GM19467 (cell line): ENCODE data around the gene STT3A.

Source experiments
- ATAC-seq: cut with Tn5 transposase; IDR thresholded peaks from one replicate; pipeline ENCODE4 v1.9.1; 2021; ENCODE audit warnings: mild to moderate bottlenecking, moderate library complexity; ENCODE audit not compliant: unreplicated experiment

The STT3A gene

GRCh38 chr11:125587480-125587879 lies 5.2 kb upstream of the STT3A start:
- no peak for ATAC-seq

- no peak for ATAC-seq
Observed at GRCh38 chr11:125588505-125588904, 4.1 kb upstream of the STT3A start.

- ATAC-seq, result peak; percentile 18
Observed at GRCh38 chr11:125591649-125592304, 875 bp upstream of the STT3A start.

GRCh38 chr11:125593114-125593820 lies 615 bp downstream of the STT3A start:
- ATAC-seq, result no peak

- ATAC-seq, result no peak
Observed at GRCh38 chr11:125594958-125595357, 2.3 kb downstream of the STT3A start.

- no peak for ATAC-seq
Observed at GRCh38 chr11:125600663-125601062, 8.0 kb downstream of the STT3A start.

- no peak for ATAC-seq
Observed at GRCh38 chr11:125603207-125603606, 10.6 kb downstream of the STT3A start.

- ATAC-seq, result no peak
Observed at GRCh38 chr11:125605417-125605816, 12.8 kb downstream of the STT3A start.

- ATAC-seq, result no peak
Observed at GRCh38 chr11:125609545-125609944, 16.9 kb downstream of the STT3A start.

GRCh38 chr11:125618383-125618782 lies 25.7 kb downstream of the STT3A start:
- no peak for ATAC-seq

- no peak for ATAC-seq
Observed at GRCh38 chr11:125621995-125622394, 29.3 kb downstream of the STT3A start.

- ATAC-seq, result no peak
Observed at GRCh38 chr11:125623064-125623463, 30.4 kb downstream of the STT3A start.

- ATAC-seq, result no peak
Observed at GRCh38 chr11:125624756-125625213, 32.1 kb downstream of the STT3A start, which contains the start of gene CHEK1. Gene CHEK1 (plus strand): TSS chr11:125625163. CDS start chr11:125626769, 1,606 bp downstream.

- no peak for ATAC-seq
Observed at GRCh38 chr11:125625225-125625629, 32.6 kb downstream of the STT3A start.

GRCh38 chr11:125625630-125626287 lies 33.1 kb downstream of the STT3A start:
- peak; percentile 83 for ATAC-seq

GRCh38 chr11:125626288-125626950 lies 33.8 kb downstream of the STT3A start:
- peak; percentile 35 for ATAC-seq

GRCh38 chr11:125627236-125627910 lies 34.7 kb downstream of the STT3A start:
- no peak for ATAC-seq

- no peak for ATAC-seq
Observed at GRCh38 chr11:125637840-125638239, 45.2 kb downstream of the STT3A start.

GRCh38 chr11:125638315-125638714 lies 45.7 kb downstream of the STT3A start:
- no peak for ATAC-seq

GRCh38 chr11:125645871-125646270 lies 53.2 kb downstream of the STT3A start:
- ATAC-seq, result no peak
